ENCODE results near the gene CHPF.

CHPF gene

GRCh38 chr2:219525533-219526232 is 17.9 kb downstream of the CHPF start:
- peaks cover 7% of the 10 kb centered on the region for H3K4me1 ChIP-seq (ENCODE audit: control insufficient read depth, insufficient read depth, low read length)
- TF ChIP-seq ZNF837 (tag by site-specific recombination; IDR thresholded peaks at IDR 0.05) (no peak), ZNF239 (tag by site-specific recombination; IDR thresholded peaks at IDR 0.05) (no peak), REST (tag by site-specific recombination; IDR thresholded peaks at IDR 0.05) (0 out of 2 replicates have a peak, but pooled peaks have one; percentile 45), ZNF768 (tag by site-specific recombination; IDR thresholded peaks at IDR 0.05) (no peak), ZSCAN30 (tag by site-specific recombination; IDR thresholded peaks at IDR 0.05) (no peak), ZNF660 (tag by site-specific recombination; IDR thresholded peaks at IDR 0.05) (no peak), ZNF488 (tag by site-specific recombination; IDR thresholded peaks at IDR 0.05) (no peak), ZBTB48 (tag by site-specific recombination; IDR thresholded peaks at IDR 0.05) (0 out of 2 replicates have a peak, but pooled peaks have one; percentile 15), ZNF549 (tag by site-specific recombination; IDR thresholded peaks at IDR 0.05) (no peak), SP7 (tag by site-specific recombination; IDR thresholded peaks at IDR 0.05) (0 out of 2 replicates have a peak, but pooled peaks have one; percentile 24), ZBTB17 (tag by site-specific recombination; IDR thresholded peaks at IDR 0.05) (0 out of 2 replicates have a peak, but pooled peaks have one; percentile 20), ZNF639 (tag by site-specific recombination; IDR thresholded peaks at IDR 0.05) (no peak), ZNF223 (tag by site-specific recombination; IDR thresholded peaks at IDR 0.05) (no peak), ZNF184 (tag by site-specific recombination; IDR thresholded peaks at IDR 0.05) (no peak), ZNF394 (tag by site-specific recombination; IDR thresholded peaks at IDR 0.05; ENCODE audit: borderline replicate concordance) (no peak), SP2 (tag by site-specific recombination; IDR thresholded peaks at IDR 0.05) (no peak), ZNF37A (tag by site-specific recombination; IDR thresholded peaks at IDR 0.05) (no peak), PBX3 (CRISPR knock-in tag; IDR thresholded peaks at IDR 0.05) (no peak), BCL6B (tag by site-specific recombination; IDR thresholded peaks at IDR 0.05) (no peak), OVOL3 (tag by site-specific recombination; IDR thresholded peaks at IDR 0.05) (no peak), ZNF48 (tag by site-specific recombination; IDR thresholded peaks at IDR 0.05) (no peak), ZBTB21 (tag by site-specific recombination; IDR thresholded peaks at IDR 0.05) (no peak), HOXA7 (CRISPR knock-in tag; IDR thresholded peaks at IDR 0.05; ENCODE audit: borderline replicate concordance) (no peak), ZNF529 (tag by site-specific recombination; IDR thresholded peaks at IDR 0.05; ENCODE audit: insufficient replicate concordance) (no peak), ZNF654 (tag by site-specific recombination; IDR thresholded peaks at IDR 0.05; ENCODE audit: low read depth) (no peak), ZNF274 (IDR thresholded peaks at IDR 0.05; ENCODE audit: low read length) (no peak), ZNF274 (tag by site-specific recombination; IDR thresholded peaks at IDR 0.05; ENCODE audit: borderline replicate concordance) (no peak), ZNF26 (tag by site-specific recombination; IDR thresholded peaks at IDR 0.05) (no peak)
- ChIA-PET POLR2A (no interaction called here), CTCF (interaction anchor here (0.6 to 9.7 kb wide), 9 partner anchors 9 to 231 kb away, joined by 3 to 252 read pairs (median 5); partner anchors contain the start of genes ASIC4 and GMPPA)
- no peak overlapping the region for H3K4me3 ChIP-seq (ENCODE audit: low read depth, low read length)
- H3K9me3 ChIP-seq (ENCODE audit: control insufficient read depth, insufficient read depth, low read depth, low read length) = no peaks in the 10 kb centered on the region
- H3K36me3 ChIP-seq (ENCODE audit: control insufficient read depth in 2 of 2, insufficient read depth in 1 of 2, low read length in 2 of 2) = no peaks in the 10 kb centered on the region
- no peak overlapping the region for H3K27ac ChIP-seq (ENCODE audit: extremely low read depth, low read depth, low read length)

All from HEK293 (cell line).